Mucosa of rectum (tissue), 2 donors: ENCODE measurements around the gene DCAF17.
"Not testable (repeated sequence)": the region's sequence is repeated elsewhere in the genome, so short reads cannot be mapped to it uniquely, and the experiment has no call there.

ENCODE experiments used
- H3K27ac ChIP-seq, 2 donors: one replicate each; pipeline ENCODE4 v1.7.0; 2013; ENCODE audit warnings: inconsistent platforms in 2 of 2, low read depth in 2 of 2, low read length in 2 of 2
- H3K27me3 ChIP-seq, 2 donors: one replicate each; pipeline ENCODE4 v1.7.0; 2013; ENCODE audit warnings: low read length in 2 of 2; ENCODE audit not compliant: control insufficient read depth in 2 of 2, insufficient read depth in 2 of 2
- H3K36me3 ChIP-seq, 2 donors: one replicate each; pipeline ENCODE4 v1.7.0; 2013; ENCODE audit warnings: low read length in 2 of 2; ENCODE audit not compliant: control insufficient read depth in 2 of 2, insufficient read depth in 2 of 2
- H3K4me1 ChIP-seq, 2 donors: one replicate each; pipeline ENCODE4 v1.7.0; 2013; ENCODE audit warnings: low read length in 2 of 2, mild to moderate bottlenecking in 1 of 2; ENCODE audit not compliant: control insufficient read depth in 2 of 2, insufficient read depth in 2 of 2
- H3K4me3 ChIP-seq, 2 donors: one replicate each; pipeline ENCODE4 v1.7.0; 2013; ENCODE audit warnings: low read length in 2 of 2
- H3K9ac ChIP-seq, 2 donors: one replicate each; pipeline ENCODE4 v1.7.0; 2013; ENCODE audit warnings: low read length in 2 of 2, low read depth in 1 of 2, mild to moderate bottlenecking in 1 of 2
- H3K9me3 ChIP-seq, 2 donors: one replicate each; pipeline ENCODE4 v1.7.0; 2013; ENCODE audit warnings: low read length in 2 of 2; ENCODE audit not compliant: control insufficient read depth in 2 of 2
- donor health status: healthy.
- donor health status: Normal muscosa, but diverticular disease.

DCAF17 gene

GRCh38 chr2:171422710-171423495, 11.1 kb upstream of the DCAF17 start:
- H3K4me1 ChIP-seq, H3K36me3 ChIP-seq, H3K27ac ChIP-seq, H3K9me3 ChIP-seq, H3K9ac ChIP-seq, H3K4me3 ChIP-seq, H3K27me3 ChIP-seq: not testable (repeated sequence)

- Histone ChIP-seq H3K9me3 (no peaks in the 10 kb centered on the region), H3K36me3 (no peaks in the 10 kb centered on the region), H3K27ac (peak overlapping the region in 1 of 2 donors; percentile 21), H3K4me1 (peaks cover 16 to 17% of the 10 kb centered on the region in 2 donors), H3K4me3 (no peak overlapping the region), H3K9ac (no peak overlapping the region), H3K27me3 (no peaks in the 10 kb centered on the region)
These were observed 3.3 kb upstream of the DCAF17 start for GRCh38 chr2:171430516-171431410.

- Histone ChIP-seq H3K4me3 (no peak overlapping the region), H3K27ac (peak overlapping the region in 1 of 2 donors; percentile 6), H3K9ac (no peak overlapping the region), H3K27me3 (no peaks in the 10 kb centered on the region), H3K36me3 (peaks cover 2 to 5% of the 10 kb centered on the region in 2 donors), H3K9me3 (no peaks in the 10 kb centered on the region), H3K4me1 (peaks cover 16 to 17% of the 10 kb centered on the region in 2 donors)
These were observed 2.3 kb upstream of the DCAF17 start for GRCh38 chr2:171431677-171432167.

- Histone ChIP-seq H3K9me3 (no peaks in the 10 kb centered on the region), H3K27me3 (no peaks in the 10 kb centered on the region), H3K4me1 (peaks cover 16 to 17% of the 10 kb centered on the region in 2 donors), H3K36me3 (peaks cover 5 to 6% of the 10 kb centered on the region in 2 donors), H3K9ac (peak overlapping the region in 1 of 2 donors; percentile 96), H3K27ac (peak overlapping the region in 1 of 2 donors; percentile 98), H3K4me3 (peak overlapping the region in 1 of 2 donors; percentile 91)
These were observed 1.6 kb upstream of the DCAF17 start for GRCh38 chr2:171432206-171432968.

GRCh38 chr2:171432969-171433762, 860 bp upstream of the DCAF17 start:
- Histone ChIP-seq H3K36me3 (peaks cover 9 to 11% of the 10 kb centered on the region in 2 donors), H3K4me1 (peaks cover 16 to 17% of the 10 kb centered on the region in 2 donors), H3K4me3 (peak overlapping the region; percentile 91 to 94), H3K27me3 (no peaks in the 10 kb centered on the region), H3K9me3 (no peaks in the 10 kb centered on the region), H3K9ac (peak overlapping the region; percentile 89 to 96), H3K27ac (peak overlapping the region; percentile 98 to 99)

- Histone ChIP-seq H3K4me3 (peak within 1 kb of the TSS; percentile 91 to 94), H3K4me1 (peaks cover 16 to 17% of the 10 kb centered on the region in 2 donors), H3K36me3 (peaks cover 9 to 11% of the 10 kb centered on the region in 2 donors), H3K9ac (peak within 1 kb of the TSS; percentile 89 to 96), H3K9me3 (no peaks in the 10 kb centered on the region), H3K27me3 (no peaks in the 10 kb centered on the region), H3K27ac (peak within 1 kb of the TSS; percentile 98 to 99)
These were observed 338 bp upstream of the DCAF17 start, which contains the start of gene METTL8 for GRCh38 chr2:171433763-171434012. Gene METTL8 (minus strand): TSS chr2:171433990. CDS start chr2:171392185, 41,805 bp downstream.

- no peaks in the 10 kb centered on the region for H3K27me3 ChIP-seq
These were observed 2.3 kb downstream of the DCAF17 start for GRCh38 chr2:171436307-171436706.

GRCh38 chr2:171441470-171441869, 7.4 kb downstream of the DCAF17 start:
- Histone ChIP-seq H3K4me3 (no peak overlapping the region), H3K9ac (no peak overlapping the region), H3K36me3 (peaks cover 17 to 34% of the 10 kb centered on the region in 2 donors), H3K9me3 (no peaks in the 10 kb centered on the region), H3K27ac (no peak overlapping the region), H3K4me1 (no peaks in the 10 kb centered on the region), H3K27me3 (no peaks in the 10 kb centered on the region)

More at GRCh38 chr2:171436307-171436706, 2.3 kb downstream of the DCAF17 start:
- H3K27ac ChIP-seq = no peak overlapping the region
- peaks cover 16 to 17% of the 10 kb centered on the region in 2 donors for H3K4me1 ChIP-seq
- no peak overlapping the region for H3K4me3 ChIP-seq
- H3K36me3 ChIP-seq = peaks cover 16 to 20% of the 10 kb centered on the region in 2 donors
- no peaks in the 10 kb centered on the region for H3K9me3 ChIP-seq
- H3K9ac ChIP-seq = no peak overlapping the region

- no peaks in the 10 kb centered on the region for H3K27me3 ChIP-seq
- no peaks in the 10 kb centered on the region for H3K9me3 ChIP-seq
- H3K9ac ChIP-seq = no peak overlapping the region
- H3K27ac ChIP-seq = no peak overlapping the region
- peaks cover 8 to 40% of the 10 kb centered on the region in 2 donors for H3K36me3 ChIP-seq
- no peak overlapping the region for H3K4me3 ChIP-seq
- H3K4me1 ChIP-seq = no peaks in the 10 kb centered on the region
These were observed 13.6 kb downstream of the DCAF17 start for GRCh38 chr2:171447675-171448074.
